Endothelial cell of umbilical vein (primary cell): Measurements from ENCODE around the gene RGP1. TPM values are rescaled to one million over a fixed set of nuclear protein-coding genes. Genes with fewer than 3 reads are reported as not detected.
A peak's percentile ranks its signal among the peaks of the same experiment; 100 is the strongest.

Experiments used
- BruUV-seq: library from RNA; stranded (reverse); fragments of 400-500 nt; replicated peaks from 2 replicates; lab custom pipeline; 2021; lab: Mats Ljungman, UMichigan
- CTCF ChIA-PET: fragments of 300-600, 350-600 bp; sonication (Branson Sonifier 250); formaldehyde crosslinking; loops from one replicate; lab custom pipeline; 2021; ENCODE audit warnings: antibody characterized with exemption, inconsistent platforms; lab: Charles Lee
- POLR2A ChIA-PET: fragments of 300-600, 350-600 bp; sonication (Branson Sonifier 250); formaldehyde crosslinking; loops from one replicate; lab custom pipeline; 2021; ENCODE audit warnings: antibody characterized with exemption, inconsistent platforms; lab: Charles Lee
- DNase-seq: peaks from one replicate; pipeline ENCODE4 v3.0.0-alpha.2; 2011; ENCODE audit warnings: low read depth, low spot score
- FAIRE-seq: peaks from 2 replicates; lab custom pipeline; 2011; peaks lifted over from hg19 to GRCh38; lab: Jason Lieb, UNC
- H2AFZ ChIP-seq: 2 replicates; pipeline ENCODE4 v1.6.0; 2012; ENCODE audit warnings: low read depth, low read length, control low read depth, inconsistent platforms
- H3K27ac ChIP-seq: 2 replicates; pipeline ENCODE4 v1.5.1; 2011; ENCODE audit warnings: low read depth, mild to moderate bottlenecking, control low read depth, low read length, moderate library complexity; ENCODE audit not compliant: insufficient read depth
- H3K27me3 ChIP-seq, 2 experiments: 2 replicates each; pipeline versions ENCODE4 v1.6.0 to v1.6.1; 2011; ENCODE audit warnings: low read length in 2 of 2, mixed read lengths in 1 of 2; ENCODE audit not compliant: control insufficient read depth in 2 of 2, insufficient read depth in 2 of 2
- H3K36me3 ChIP-seq, 2 experiments: 2 replicates in 1 of 2; 3 replicates in 1 of 2; pipeline ENCODE4 v1.5.1; 2011; ENCODE audit warnings: low read length in 2 of 2, mild to moderate bottlenecking in 1 of 2, moderate library complexity in 1 of 2; ENCODE audit not compliant: control insufficient read depth in 2 of 2, insufficient read depth in 2 of 2; ENCODE audit errors: extremely low read depth in 1 of 2
- H3K4me1 ChIP-seq: 3 replicates; pipeline ENCODE4 v1.5.1; 2011; ENCODE audit warnings: mild to moderate bottlenecking, low read length; ENCODE audit not compliant: control insufficient read depth, insufficient read depth; ENCODE audit errors: extremely low read depth
- H3K4me2 ChIP-seq: 2 replicates; pipeline ENCODE4 v1.6.1; 2011; ENCODE audit warnings: low read length, control low read depth, mixed read lengths; ENCODE audit not compliant: insufficient read depth
- H3K4me3 ChIP-seq, 3 experiments: fragments of 200-600 bp in 1 of 3; sonication (generic), shearing (Covaris generic) in 1 of 3; replicated peaks in 1 of 3; 2 replicates each; pipeline ENCODE4 v1.5.1; 2011 to 2016; ENCODE audit warnings: control low read depth in 3 of 3, low read length in 3 of 3, mild to moderate bottlenecking in 2 of 3, inconsistent platforms in 1 of 3, low read depth in 1 of 3, moderate library complexity in 1 of 3; ENCODE audit not compliant: insufficient read depth in 1 of 3
- H3K79me2 ChIP-seq: 2 replicates; pipeline ENCODE4 v1.6.0; 2012; ENCODE audit warnings: low read length, inconsistent platforms; ENCODE audit not compliant: control insufficient read depth, insufficient read depth
- H3K9ac ChIP-seq: replicated peaks from 2 replicates; pipeline ENCODE3; 2011; ENCODE audit warnings: low read length, control low read depth; ENCODE audit not compliant: insufficient read depth; ENCODE audit errors: extremely low read depth
- H3K9me1 ChIP-seq: replicated peaks from 3 replicates; pipeline ENCODE4 v1.6.0; 2011; ENCODE audit warnings: mild to moderate bottlenecking, low read length; ENCODE audit not compliant: control insufficient read depth, insufficient read depth; ENCODE audit errors: extremely low read depth
- H3K9me3 ChIP-seq: replicated peaks from 2 replicates; pipeline ENCODE4 v1.5.1; 2012; ENCODE audit warnings: low read length, inconsistent platforms; ENCODE audit not compliant: control insufficient read depth, insufficient read depth
- H4K20me1 ChIP-seq: replicated peaks from 2 replicates; pipeline ENCODE3; 2011; ENCODE audit warnings: mild to moderate bottlenecking, low read length; ENCODE audit not compliant: control insufficient read depth, insufficient read depth; ENCODE audit errors: extremely low read depth
- EZH2 ChIP-seq: IDR thresholded peaks from 2 replicates; pipeline ENCODE4 v1.6.1; 2012; ENCODE audit warnings: borderline replicate concordance, low read depth, mild to moderate bottlenecking, moderate library complexity, low read length, inconsistent platforms; ENCODE audit not compliant: severe bottlenecking
- FOS ChIP-seq: IDR thresholded peaks from 2 replicates; pipeline ENCODE4 v1.6.1; 2011; ENCODE audit warnings: mild to moderate bottlenecking, low read length, moderate library complexity, borderline replicate concordance; ENCODE audit not compliant: insufficient read depth
- GATA2 ChIP-seq: IDR thresholded peaks from 2 replicates; pipeline ENCODE4 v1.7.0; 2011; ENCODE audit warnings: low read depth, mild to moderate bottlenecking, moderate library complexity, mixed read lengths, low read length; ENCODE audit not compliant: insufficient read length, insufficient read depth
- POLR2A ChIP-seq: IDR thresholded peaks from 2 replicates; pipeline ENCODE4 v1.6.1; 2012; ENCODE audit warnings: low read depth, mild to moderate bottlenecking, control low read depth, low read length
- POLR2AphosphoS5 ChIP-seq: IDR thresholded peaks from 2 replicates; pipeline ENCODE4 v1.6.1; 2012; ENCODE audit warnings: low read depth, mild to moderate bottlenecking, control low read depth, low read length, moderate library complexity; ENCODE audit not compliant: insufficient read depth
- dilution Hi-C: fragments of 300-500 bp; cut with MboI; formaldehyde crosslinking; loops from one replicate; pipeline ENCODE4 v1.15.0; 2019; ENCODE audit warnings: low sequenced_read_pairs; ENCODE audit not compliant: extremely low pct_ligation_motif_present
- intact Hi-C: fragments of 100-400 bp; cut with micrococcal nuclease; formaldehyde crosslinking; loops from one replicate; pipeline ENCODE4 v1.10.0; 2022
- polyA plus RNA-seq, 4 experiments: library from polyadenylated mRNA; depleted of rRNA in 3 of 4; stranded (reverse) in 3 of 4; unstranded in 1 of 4; fragments of >200 nt; gene quantifications; 2 replicates each; pipeline versions ENCODE4 v1.2.1 to v1.2.3, GENCODE V29; 2011 to 2012; ENCODE audit warnings: missing spikeins in 1 of 4
- total RNA-seq: library from RNA; stranded (reverse); gene quantifications from 2 replicates; pipeline ENCODE4 v1.2.3, GENCODE V29; 2021
- TF ChIP-seq, protein P1 (sequence below): IDR thresholded peaks from 2 replicates; pipeline ENCODE4 v1.6.1; 2011; ENCODE audit not compliant: insufficient read depth, insufficient read length

The RGP1 gene
- total and polyA plus RNA-seq, 2 donors (not counting 3 experiments of a cell fraction or from before 2014, with no cell fraction given) = 15.0 to 29.0 TPM

DNA sequence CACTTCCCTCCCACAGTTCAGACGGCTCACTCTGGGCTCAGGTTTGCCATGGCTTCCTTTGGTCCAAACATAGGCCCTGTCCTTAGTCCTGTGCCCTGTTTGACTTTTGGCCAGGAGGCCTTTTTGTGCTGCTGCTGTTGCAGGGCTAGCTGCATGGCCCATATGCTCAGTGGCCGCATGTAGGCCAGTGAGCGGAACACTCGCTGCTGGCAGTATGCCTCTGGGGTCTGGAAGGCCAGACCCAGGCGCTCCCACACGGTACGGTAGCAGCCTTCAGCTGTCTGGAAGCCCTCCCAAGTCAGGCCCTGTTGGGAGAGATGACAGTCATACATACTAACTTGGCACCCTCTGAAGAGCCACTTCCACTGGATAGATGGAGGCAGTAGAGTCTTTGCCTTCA lies 11.9 kb upstream of the RGP1 start:
- Histone ChIP-seq H3K4me3 (no peak overlapping the region), H3K9me1 (no peaks in the 10 kb centered on the region), H3K4me1 (peaks cover 14% of the 10 kb centered on the region), H2AFZ (no peak overlapping the region), H3K79me2 (peaks cover 41% of the 10 kb centered on the region), H3K9me3 (no peaks in the 10 kb centered on the region), H3K36me3 (peaks cover 41 to 60% of the 10 kb centered on the region in 2 experiments), H4K20me1 (no peaks in the 10 kb centered on the region), H3K27me3 (no peaks in the 10 kb centered on the region), H3K9ac (no peak overlapping the region), H3K4me2 (no peak overlapping the region), H3K27ac (no peak overlapping the region)
- dilution Hi-C loops = no loop called here
- ChIA-PET POLR2A (no interaction called here), CTCF (interaction anchor here (1.0 to 5.3 kb wide), 7 partner anchors 10 to 89 kb away, joined by 3 to 86 read pairs (median 8); partner anchors contain the start of genes GBA2 and RGP1)
- TSS peak; percentile 33 for BruUV-seq
- intact Hi-C loops = no loop called here
- no peak for FAIRE-seq
- DNase-seq = no peak
- TF ChIP-seq GATA2 (no peak), POLR2AphosphoS5 (peak; percentile 7)

DNA sequence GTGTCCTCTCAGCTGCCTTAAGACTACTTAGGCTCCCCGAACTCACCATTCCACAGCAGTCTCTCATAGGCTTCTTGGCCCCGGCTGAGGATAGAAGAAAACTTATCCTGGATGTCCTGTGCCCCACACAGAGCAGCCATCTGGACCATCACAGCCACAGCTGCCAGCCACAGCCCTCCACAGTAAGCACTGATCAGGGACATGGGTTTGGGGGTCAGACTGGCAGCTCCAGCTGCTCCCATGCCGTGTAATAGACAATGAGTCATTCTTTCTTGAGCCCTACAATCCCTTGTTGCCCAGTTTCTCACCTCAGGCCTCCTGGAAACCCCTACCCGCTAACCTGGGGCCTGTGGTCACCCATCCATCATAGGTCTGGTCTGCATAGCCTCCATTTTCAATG lies 10.9 kb upstream of the RGP1 start:
- Histone ChIP-seq H3K27ac (no peak overlapping the region), H3K9me1 (no peaks in the 10 kb centered on the region), H4K20me1 (no peaks in the 10 kb centered on the region), H3K4me1 (peaks cover 12% of the 10 kb centered on the region), H3K9ac (no peak overlapping the region), H2AFZ (no peak overlapping the region), H3K27me3 (no peaks in the 10 kb centered on the region), H3K4me2 (no peak overlapping the region), H3K36me3 (peaks cover 44 to 65% of the 10 kb centered on the region in 2 experiments), H3K9me3 (no peaks in the 10 kb centered on the region), H3K4me3 (no peak overlapping the region), H3K79me2 (peaks cover 47% of the 10 kb centered on the region)
- CTCF ChIA-PET = interaction anchor here (1.0 to 5.3 kb wide), 6 partner anchors 9 to 74 kb away, joined by 3 to 86 read pairs (median 9); partner anchors contain the start of genes GBA2, RGP1 and SPAG8
- dilution Hi-C loops = no loop called here
- TF ChIP-seq, protein P1, sequence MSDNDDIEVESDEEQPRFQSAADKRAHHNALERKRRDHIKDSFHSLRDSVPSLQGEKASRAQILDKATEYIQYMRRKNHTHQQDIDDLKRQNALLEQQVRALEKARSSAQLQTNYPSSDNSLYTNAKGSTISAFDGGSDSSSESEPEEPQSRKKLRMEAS = no peak
- TF ChIP-seq FOS (no peak), POLR2AphosphoS5 (no peak), EZH2 (no peak), GATA2 (no peak), POLR2A (no peak)
- POLR2A ChIA-PET = no interaction called here
- no TSS peak for BruUV-seq
- FAIRE-seq (no peak), DNase-seq (no peak)
- intact Hi-C loops = no loop called here
